Endothelial cell of umbilical vein (primary cell): Measurements from ENCODE around the gene CTSZ.

ENCODE experiments used
- CTCF ChIP-seq, 2 donors: IDR thresholded peaks; 1 replicate in 1 of 2; 2 replicates in 1 of 2; pipeline ENCODE4 v1.5.1; 2011; ENCODE audit warnings: low read length in 2 of 2, mild to moderate bottlenecking in 2 of 2, moderate library complexity in 2 of 2, control low read depth in 1 of 2, inconsistent platforms in 1 of 2, low read depth in 1 of 2; ENCODE audit not compliant: insufficient read depth in 1 of 2; ENCODE audit errors: extremely low read depth in 1 of 2
- MAX ChIP-seq: IDR thresholded peaks from 2 replicates; pipeline ENCODE4 v1.6.1; 2011; ENCODE audit not compliant: insufficient read depth, insufficient read length
- POLR2A ChIP-seq: IDR thresholded peaks from 2 replicates; pipeline ENCODE4 v1.6.1; 2012; ENCODE audit warnings: low read depth, mild to moderate bottlenecking, control low read depth, low read length
- POLR2AphosphoS5 ChIP-seq: IDR thresholded peaks from 2 replicates; pipeline ENCODE4 v1.6.1; 2012; ENCODE audit warnings: low read depth, mild to moderate bottlenecking, control low read depth, low read length, moderate library complexity; ENCODE audit not compliant: insufficient read depth

DNA sequence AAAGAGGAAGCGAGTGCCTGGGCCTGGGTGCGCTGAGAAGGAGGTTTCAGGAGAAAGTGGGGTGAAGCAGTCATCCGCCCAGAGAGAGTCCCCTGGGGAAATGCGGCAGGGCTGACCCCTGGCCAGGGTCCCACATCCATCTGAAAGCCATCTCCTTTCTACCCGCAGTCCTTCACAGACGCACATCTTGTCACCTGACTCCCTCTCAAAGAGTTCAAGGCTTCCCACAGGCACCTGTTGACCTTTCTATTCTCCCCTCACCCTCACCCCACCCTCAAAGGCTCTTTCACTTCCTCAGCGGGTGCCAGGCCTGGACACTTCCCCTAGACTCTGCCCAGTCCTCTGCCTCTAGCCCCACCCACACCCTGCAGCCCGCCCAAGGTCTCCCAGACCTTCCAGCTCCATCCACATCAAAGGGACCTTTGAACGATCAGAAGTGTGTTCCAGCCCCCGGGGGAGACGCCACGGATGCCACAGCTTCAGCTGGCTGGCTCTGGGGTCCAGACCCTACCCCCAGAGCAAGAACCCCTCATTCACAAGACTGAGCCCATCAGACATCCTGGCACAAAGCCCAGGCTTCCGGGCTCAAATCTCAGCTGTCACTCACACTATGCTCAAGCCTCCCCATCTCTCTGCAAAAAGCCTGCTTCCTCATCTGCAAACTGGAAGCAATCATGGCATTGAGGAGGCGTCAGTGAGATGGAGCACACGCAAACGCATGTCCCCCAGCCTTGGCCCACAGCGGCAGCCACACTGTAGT, 2.1 kb downstream of the CTSZ start:
- TF ChIP-seq POLR2A (no peak), POLR2AphosphoS5 (no peak), CTCF (IDR thresholded peaks at IDR 0.05; ENCODE audit: extremely low read depth in 1 of 2, insufficient read depth in 1 of 2, low read depth in 1 of 2, low read length in 2 of 2) (no peak), MAX (no peak)
